ENCODE measurements around the gene ECI1.
A peak's percentile ranks its signal among the peaks of the same experiment; 100 is the strongest.
"Not testable (repeated sequence)": the region's sequence is repeated elsewhere in the genome, so short reads cannot be mapped to it uniquely, and the experiment has no call there.

Gene ECI1

DNA sequence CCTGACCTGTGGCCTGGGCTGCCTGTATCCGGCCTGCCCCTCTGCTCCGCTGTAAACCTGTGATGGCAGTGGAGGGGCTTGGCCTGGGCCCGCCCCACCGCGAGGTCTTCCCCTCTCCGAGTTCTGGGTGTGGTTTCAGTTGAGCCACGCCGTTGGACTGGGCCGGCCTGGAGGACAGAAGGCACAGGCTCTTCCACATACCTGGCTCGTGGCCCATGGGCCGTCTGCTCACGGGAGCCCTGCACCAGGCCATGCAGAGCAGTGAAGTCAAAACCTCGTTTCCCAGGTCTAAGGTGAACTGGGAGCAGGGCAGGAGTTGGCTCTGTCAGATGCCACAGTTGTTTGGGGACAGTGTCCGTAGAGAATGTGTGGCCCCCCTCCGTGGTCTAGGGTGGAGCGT is 22.1 kb upstream of the ECI1 start:
- no peaks in the 10 kb centered on the region for H3K27me3 Mint-ChIP-seq
- no peaks in the 10 kb centered on the region for H3K9me3 Mint-ChIP-seq (ENCODE audit: low read depth)
- H3K4me1 Mint-ChIP-seq (ENCODE audit: low read depth) = peaks cover 8% of the 10 kb centered on the region
- H3K36me3 Mint-ChIP-seq = no peaks in the 10 kb centered on the region
- no peak overlapping the region for H3K27ac Mint-ChIP-seq
- H3K4me3 Mint-ChIP-seq = no peak overlapping the region

DNA sequence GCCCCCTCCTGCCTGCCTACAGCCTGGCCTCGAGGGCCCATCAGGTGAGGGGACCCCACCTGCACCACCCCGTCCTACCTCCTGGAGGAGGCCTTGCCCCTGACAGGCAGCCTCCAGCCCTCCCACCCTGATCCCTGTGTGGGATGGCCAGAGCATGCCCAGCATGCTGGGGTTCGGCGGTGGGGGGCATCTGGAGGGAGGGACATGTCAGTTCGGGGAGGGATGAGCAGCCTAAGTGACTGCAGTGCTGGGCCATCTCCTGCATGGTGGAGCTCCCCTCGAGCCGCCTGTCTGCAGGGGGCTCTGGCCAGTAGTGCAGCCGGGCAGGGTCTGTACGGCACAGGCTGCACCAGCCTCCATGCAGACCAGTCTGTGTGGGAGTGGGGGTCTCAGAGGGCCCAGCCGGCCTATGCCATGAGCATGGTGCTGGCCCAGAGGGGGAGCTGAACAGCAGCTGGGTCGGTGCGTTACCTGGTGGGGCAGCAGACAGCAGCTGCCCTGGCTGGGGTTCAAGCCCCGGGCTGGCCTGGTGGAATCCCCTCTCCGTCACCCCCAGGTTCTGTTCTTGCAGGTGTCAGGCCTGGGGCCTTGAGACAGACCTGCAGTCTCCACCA is 20.6 kb upstream of the ECI1 start:
- Mint-ChIP-seq H3K9me3 (ENCODE audit: low read depth) (no peaks in the 10 kb centered on the region), H3K36me3 (peaks cover under 1% of the 10 kb centered on the region), H3K4me3 (no peak overlapping the region), H3K27ac (no peak overlapping the region), H3K27me3 (no peaks in the 10 kb centered on the region), H3K4me1 (ENCODE audit: low read depth) (peaks cover 11% of the 10 kb centered on the region)

DNA sequence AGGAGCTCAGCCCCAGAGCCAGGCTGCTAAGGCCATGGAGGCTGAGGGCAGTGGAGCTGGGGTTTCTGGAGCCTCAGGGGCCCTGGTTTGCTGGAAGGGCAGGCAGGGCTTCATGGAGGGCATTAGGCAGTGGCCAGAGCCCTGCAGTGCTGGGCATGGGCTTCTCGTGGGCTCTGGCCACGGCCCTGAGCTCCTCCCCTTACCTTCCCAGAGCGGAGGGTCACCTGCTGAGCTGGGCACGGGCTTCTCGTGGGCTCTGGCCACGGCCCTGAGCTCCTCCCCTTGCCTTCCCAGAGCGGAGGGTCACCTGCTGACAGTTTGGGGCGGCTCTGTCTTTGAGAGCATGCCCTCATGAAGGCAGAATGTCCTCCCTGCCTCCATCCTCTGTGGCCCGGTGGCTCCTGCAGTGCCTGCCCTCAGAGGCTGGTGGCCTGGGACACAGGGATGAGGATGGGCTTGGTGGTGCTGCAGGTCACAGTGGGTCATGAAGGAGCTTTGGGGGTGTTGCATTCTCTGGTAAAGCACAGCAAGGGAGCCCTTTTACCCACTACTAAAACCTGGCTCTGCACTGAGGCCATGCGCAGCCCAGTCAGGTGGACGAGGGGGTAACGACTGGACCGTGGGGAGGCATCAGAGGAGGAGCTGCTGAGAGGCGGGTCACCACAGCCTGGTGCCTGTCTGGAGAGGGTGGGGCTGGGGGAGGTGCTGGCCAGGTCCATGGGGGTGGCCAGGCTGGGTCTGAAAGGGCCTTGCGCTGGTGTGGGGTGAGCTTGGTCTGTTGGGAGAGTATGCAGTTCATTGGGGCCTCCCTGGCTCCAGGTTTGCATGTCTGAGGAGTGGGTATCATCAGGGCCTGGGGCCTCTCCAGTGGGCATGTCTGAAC is 19.4 kb upstream of the ECI1 start:
- H3K4me1 Mint-ChIP-seq (ENCODE audit: low read depth) = peaks cover 21% of the 10 kb centered on the region
- peaks cover 3% of the 10 kb centered on the region for H3K36me3 Mint-ChIP-seq
- H3K9me3 Mint-ChIP-seq (ENCODE audit: low read depth) = no peaks in the 10 kb centered on the region
- H3K4me3 Mint-ChIP-seq = no peak overlapping the region
- H3K27ac Mint-ChIP-seq = no peak overlapping the region
- H3K27me3 Mint-ChIP-seq = no peaks in the 10 kb centered on the region

DNA sequence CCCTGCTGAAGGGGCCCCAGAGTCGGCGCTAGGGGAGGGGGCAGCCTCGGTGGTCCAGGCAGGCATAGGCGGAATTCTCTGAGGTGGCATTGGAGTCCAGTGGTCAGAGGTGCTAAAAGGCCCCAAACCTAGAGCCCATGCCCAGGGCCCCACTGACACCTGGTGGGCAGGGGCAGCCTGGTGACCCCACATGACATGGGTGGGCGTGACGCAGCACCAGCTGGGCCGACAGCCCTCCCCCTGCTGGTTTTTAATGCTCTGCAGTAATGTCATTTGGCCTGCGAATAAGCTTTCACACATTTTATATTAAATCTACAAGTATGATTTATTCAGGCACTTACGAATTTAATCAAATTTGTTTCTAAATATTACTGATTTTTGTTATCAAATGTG is 18.7 kb upstream of the ECI1 start:
- H3K36me3 Mint-ChIP-seq = peaks cover 3% of the 10 kb centered on the region
- H3K27me3 Mint-ChIP-seq = no peaks in the 10 kb centered on the region
- H3K9me3 Mint-ChIP-seq (ENCODE audit: low read depth) = no peaks in the 10 kb centered on the region
- no peak overlapping the region for H3K27ac Mint-ChIP-seq
- H3K4me3 Mint-ChIP-seq = peak overlapping the region; percentile 93
- peaks cover 25% of the 10 kb centered on the region for H3K4me1 Mint-ChIP-seq (ENCODE audit: low read depth)

DNA sequence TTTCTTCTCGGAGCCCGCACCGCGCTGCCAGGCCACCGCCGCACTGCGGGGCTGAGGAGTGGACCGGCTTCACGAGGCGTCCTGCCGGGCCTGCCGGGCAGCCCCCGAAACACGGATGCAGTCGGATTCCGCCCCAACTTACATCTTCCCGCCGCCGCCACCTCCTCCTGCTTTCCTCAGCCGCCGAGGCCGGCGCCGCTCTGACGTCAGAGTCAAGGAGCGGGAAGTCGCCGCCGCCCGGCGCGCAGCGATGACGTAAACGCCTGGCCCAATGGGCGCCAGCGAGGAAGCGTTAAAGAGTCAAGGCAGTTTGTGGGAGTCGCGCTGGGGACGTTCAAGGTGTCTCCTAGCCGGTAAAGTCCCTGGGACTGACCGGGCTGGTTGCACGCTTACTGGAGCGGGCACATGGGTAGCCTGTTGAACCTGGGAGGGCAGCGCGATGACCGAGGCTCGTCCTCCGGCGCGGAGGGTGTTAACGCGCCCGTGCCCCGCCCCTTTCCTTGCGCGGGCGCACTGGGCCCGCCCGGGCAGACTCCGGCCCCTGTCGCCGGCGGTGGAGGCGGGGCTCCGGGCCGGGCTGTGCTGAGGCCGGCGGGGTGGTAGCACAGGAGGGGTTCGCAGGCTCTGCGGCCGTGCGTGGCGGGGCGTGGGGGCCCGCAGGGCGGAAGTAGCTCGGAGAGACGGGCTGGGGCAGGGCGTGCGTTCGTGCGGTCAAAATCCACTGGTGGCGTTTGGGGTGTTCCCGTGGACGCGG is 16.7 kb upstream of the ECI1 start, which contains the start of gene RNPS1:
Gene RNPS1 (minus strand): TSS at position 214 of the 754 bp plus-strand sequence. CDS start 3,483 bp downstream, outside the sequence.
- H3K36me3 Mint-ChIP-seq = peaks cover 3% of the 10 kb centered on the region
- peak within 1 kb of the TSS; percentile 96 for H3K27ac Mint-ChIP-seq
- no peaks in the 10 kb centered on the region for H3K9me3 Mint-ChIP-seq (ENCODE audit: low read depth)
- H3K4me3 Mint-ChIP-seq = peak within 1 kb of the TSS; percentile 93
- peaks cover 32% of the 10 kb centered on the region for H3K4me1 Mint-ChIP-seq (ENCODE audit: low read depth)
- no peaks in the 10 kb centered on the region for H3K27me3 Mint-ChIP-seq

DNA sequence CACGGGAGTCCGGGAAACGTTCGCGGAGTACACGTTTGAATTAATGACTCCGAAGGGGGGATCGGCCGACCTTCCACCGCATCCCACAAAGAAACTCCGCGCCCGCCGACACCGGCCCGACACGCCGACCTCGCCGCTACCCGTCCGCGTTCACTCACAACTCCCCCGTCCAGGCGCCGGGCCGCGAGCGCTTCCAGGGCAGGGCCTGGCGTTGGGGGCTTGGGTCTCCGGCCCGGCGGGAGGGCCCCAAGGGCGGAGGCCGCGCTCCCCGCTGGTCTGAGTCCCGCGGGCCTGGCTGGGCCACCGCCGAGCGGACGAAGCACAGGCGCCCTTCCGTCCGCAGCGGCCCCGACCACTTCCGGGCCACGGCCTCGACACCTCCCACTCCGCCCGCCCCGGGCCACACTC is 16.1 kb upstream of the ECI1 start:
- peak overlapping the region; percentile 93 for H3K4me3 Mint-ChIP-seq
- not testable (repeated sequence) for H3K36me3 Mint-ChIP-seq; H3K27me3 Mint-ChIP-seq; H3K9me3 Mint-ChIP-seq (ENCODE audit: low read depth)
- H3K4me1 Mint-ChIP-seq (ENCODE audit: low read depth) = peaks cover 35% of the 10 kb centered on the region
- peak overlapping the region; percentile 96 for H3K27ac Mint-ChIP-seq

DNA sequence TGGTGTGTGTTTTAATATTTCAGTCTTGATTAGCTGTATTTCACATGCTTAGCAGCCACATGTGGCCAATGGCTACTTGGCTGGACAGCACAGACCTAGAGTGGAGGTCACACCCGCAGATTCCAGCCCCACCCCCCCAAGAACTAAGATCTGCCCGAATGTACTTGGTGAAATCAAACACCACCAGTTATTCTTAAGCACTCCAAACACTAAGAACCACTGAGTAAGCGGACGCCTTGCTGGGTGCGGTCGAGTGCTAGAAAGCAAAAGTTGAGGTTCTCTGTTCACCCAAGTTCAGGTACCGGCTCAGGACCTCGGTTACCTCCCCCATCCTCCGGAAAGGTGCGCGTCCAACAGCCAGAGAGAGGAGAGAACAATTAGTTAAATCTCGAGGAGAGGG is 15.5 kb upstream of the ECI1 start:
- Mint-ChIP-seq H3K4me3 (peak overlapping the region; percentile 93), H3K27ac (peak overlapping the region; percentile 93), H3K4me1 (ENCODE audit: low read depth) (peaks cover 35% of the 10 kb centered on the region)
- H3K27me3 Mint-ChIP-seq; H3K36me3 Mint-ChIP-seq; H3K9me3 Mint-ChIP-seq (ENCODE audit: low read depth): not testable (repeated sequence)

DNA sequence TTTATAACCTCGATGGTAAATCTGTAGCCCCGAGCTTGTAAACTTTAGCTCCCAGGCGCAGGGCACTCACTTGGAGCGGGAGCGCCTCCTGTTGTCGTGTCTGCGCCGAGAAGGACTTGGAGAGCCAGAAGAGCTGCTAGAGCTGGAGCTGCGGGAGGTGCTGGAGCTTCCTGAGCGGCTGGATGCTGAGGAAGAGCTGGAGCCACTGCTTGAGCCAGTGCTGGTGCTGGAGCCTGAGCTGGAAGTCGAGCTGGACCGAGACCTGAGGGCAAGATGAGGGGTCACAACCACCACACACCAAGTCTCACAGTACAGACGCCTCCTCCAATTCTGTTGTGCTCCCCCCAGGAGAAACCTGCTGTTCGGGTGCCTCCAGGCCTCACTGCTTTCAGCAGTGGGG is 11.6 kb upstream of the ECI1 start:
- H3K9me3 Mint-ChIP-seq (ENCODE audit: low read depth); H3K36me3 Mint-ChIP-seq; H3K4me3 Mint-ChIP-seq; H3K27me3 Mint-ChIP-seq: not testable (repeated sequence)
- Mint-ChIP-seq H3K4me1 (ENCODE audit: low read depth) (peaks cover 25% of the 10 kb centered on the region), H3K27ac (peak overlapping the region; percentile 28)

DNA sequence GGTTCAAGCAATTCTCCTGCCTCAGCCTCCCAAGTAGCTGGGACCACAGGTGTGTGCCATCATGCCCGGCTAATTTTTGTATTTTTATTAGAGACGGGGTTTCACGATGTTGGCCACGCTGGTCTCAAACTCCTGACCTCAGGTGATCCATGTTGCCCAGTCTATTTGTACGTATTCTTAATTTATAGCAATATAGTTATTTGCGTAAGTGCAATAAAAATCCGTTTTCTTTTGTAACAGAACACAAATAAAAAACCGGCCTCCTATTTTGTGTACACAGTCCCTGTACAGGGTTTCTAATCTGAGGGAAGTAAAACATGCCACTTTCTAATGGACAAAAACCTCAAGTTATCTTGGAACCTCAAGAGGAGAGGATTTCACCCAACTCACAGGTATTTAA is 8.9 kb upstream of the ECI1 start:
- Mint-ChIP-seq H3K27me3 (no peaks in the 10 kb centered on the region), H3K4me3 (no peak overlapping the region), H3K36me3 (peaks cover 4% of the 10 kb centered on the region), H3K27ac (no peak overlapping the region), H3K9me3 (ENCODE audit: low read depth) (no peaks in the 10 kb centered on the region), H3K4me1 (ENCODE audit: low read depth) (peaks cover 11% of the 10 kb centered on the region)

DNA sequence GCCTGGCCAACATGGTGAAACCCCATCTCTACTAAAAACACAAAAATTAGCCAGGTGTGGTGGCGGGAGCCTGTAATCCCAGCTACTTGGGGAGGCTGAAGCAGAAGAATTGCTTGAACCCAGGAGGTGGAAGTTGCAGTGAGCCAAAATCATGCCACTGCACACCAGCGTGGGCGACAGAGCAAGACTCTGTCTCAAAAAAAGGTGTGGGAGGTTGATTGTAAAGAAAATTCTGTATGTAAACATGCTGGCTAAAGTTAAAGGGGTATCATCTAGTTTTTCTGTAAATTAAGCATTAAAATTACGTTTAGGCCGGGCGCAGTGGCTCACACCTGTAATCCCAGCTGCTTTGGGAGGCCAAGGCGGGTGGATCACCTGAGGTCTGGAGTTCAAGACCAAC is 7.1 kb upstream of the ECI1 start:
- not testable (repeated sequence) for H3K4me3 Mint-ChIP-seq; H3K36me3 Mint-ChIP-seq; H3K27me3 Mint-ChIP-seq; H3K9me3 Mint-ChIP-seq (ENCODE audit: low read depth); H3K27ac Mint-ChIP-seq; H3K4me1 Mint-ChIP-seq (ENCODE audit: low read depth)

DNA sequence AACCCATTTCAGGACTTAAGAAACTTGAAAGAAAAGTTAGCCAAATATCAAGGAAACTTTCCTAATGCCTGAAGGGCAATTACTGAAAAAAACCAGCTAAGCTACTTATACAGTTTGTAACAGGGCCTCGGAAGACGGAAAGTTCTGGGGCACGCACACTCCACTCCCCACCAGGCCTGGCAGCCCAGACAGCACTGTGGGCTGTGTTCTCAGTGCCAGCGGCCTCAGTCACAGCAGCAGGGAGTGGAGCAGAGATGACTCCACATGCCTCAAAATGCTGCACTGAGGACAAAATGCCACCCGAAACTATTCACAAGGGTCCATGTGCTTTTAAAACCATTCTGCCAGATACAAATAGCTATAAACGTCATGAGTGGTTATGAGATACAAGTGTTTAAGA is 6.3 kb upstream of the ECI1 start:
- H3K4me1 Mint-ChIP-seq (ENCODE audit: low read depth) = peaks cover 4% of the 10 kb centered on the region
- no peaks in the 10 kb centered on the region for H3K27me3 Mint-ChIP-seq
- H3K4me3 Mint-ChIP-seq = no peak overlapping the region
- H3K36me3 Mint-ChIP-seq = peaks cover 4% of the 10 kb centered on the region
- no peaks in the 10 kb centered on the region for H3K9me3 Mint-ChIP-seq (ENCODE audit: low read depth)
- H3K27ac Mint-ChIP-seq = no peak overlapping the region

DNA sequence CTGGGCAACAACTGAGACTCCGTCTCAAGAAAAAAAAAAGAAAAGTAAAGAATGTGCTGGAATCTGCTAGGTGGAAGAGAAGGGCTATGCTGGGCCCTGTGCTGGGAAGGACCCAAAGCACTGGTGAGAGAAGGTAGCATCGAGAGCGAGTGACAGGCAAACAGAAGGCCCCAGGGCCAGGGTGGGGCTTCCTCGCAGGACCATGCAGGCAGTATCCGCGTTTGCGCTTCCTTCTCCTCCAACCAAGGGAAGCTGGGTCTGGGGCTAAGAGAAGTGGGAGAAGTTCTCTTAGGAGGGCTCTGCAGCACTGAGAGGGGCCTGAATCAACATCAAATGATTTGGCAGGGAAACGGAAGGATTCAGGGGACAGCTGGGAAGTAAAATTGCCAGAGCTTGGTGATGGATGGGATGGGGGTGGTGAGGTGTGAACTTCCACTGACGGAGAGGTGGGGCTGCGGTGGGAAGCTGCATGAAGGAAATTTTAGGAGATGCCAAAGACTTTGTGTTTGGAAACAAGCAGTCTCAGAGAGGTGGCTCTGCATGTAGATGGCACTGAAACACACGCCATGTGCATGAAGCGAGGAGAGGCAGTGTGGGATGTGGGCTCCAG is 5.2 kb upstream of the ECI1 start:
- Mint-ChIP-seq H3K9me3 (ENCODE audit: low read depth) (no peaks in the 10 kb centered on the region), H3K27ac (peak overlapping the region; percentile 46), H3K4me1 (ENCODE audit: low read depth) (peaks cover 8% of the 10 kb centered on the region), H3K4me3 (no peak overlapping the region), H3K36me3 (peaks cover 4% of the 10 kb centered on the region), H3K27me3 (no peaks in the 10 kb centered on the region)

DNA sequence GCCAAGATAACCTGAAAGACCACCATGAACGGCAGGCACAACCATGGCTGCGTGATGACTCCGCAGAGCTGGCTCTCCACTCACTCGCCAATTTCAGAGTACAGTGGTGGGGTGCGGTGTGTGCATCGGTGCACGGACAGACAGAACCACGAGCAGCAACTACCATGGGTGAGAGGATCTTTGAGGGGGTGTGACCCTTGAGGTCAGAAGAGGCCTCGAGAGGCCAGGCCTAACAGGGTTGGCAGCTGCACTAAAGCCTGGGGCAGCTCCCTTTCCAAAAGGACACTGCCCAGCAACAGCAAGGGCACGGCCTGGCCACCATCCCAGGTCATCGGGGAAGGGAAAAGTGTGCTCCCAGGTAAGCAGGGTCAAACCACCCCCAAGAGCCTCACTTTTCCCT is 1.9 kb upstream of the ECI1 start:
- no peak overlapping the region for H3K4me3 Mint-ChIP-seq
- H3K4me1 Mint-ChIP-seq (ENCODE audit: low read depth) = peaks cover 12% of the 10 kb centered on the region
- H3K27me3 Mint-ChIP-seq = no peaks in the 10 kb centered on the region
- no peaks in the 10 kb centered on the region for H3K9me3 Mint-ChIP-seq (ENCODE audit: low read depth)
- H3K27ac Mint-ChIP-seq = peak overlapping the region; percentile 58
- H3K36me3 Mint-ChIP-seq = no peaks in the 10 kb centered on the region

DNA sequence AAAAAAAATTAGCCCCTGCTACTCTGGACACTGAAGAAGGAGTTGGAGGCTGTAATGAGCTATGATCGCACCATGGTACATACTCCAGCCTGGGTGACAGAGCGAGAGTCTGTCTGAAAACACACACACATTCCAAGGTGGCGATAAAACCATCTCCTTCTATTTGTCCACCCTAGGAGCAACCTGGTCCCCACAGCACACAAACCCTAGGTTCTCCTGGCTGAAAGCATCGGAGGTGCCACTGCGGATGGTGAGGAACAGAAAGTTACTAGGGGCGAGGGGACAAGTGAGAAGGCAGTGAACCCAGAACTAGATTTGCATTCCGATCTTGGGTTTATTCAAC is 1.4 kb upstream of the ECI1 start:
- Mint-ChIP-seq H3K27ac (peak overlapping the region; percentile 58), H3K36me3 (no peaks in the 10 kb centered on the region), H3K4me1 (ENCODE audit: low read depth) (peaks cover 12% of the 10 kb centered on the region), H3K27me3 (no peaks in the 10 kb centered on the region), H3K4me3 (no peak overlapping the region), H3K9me3 (ENCODE audit: low read depth) (no peaks in the 10 kb centered on the region)

All from activated naive CD8-positive, alpha-beta T cell (primary cell).